Middle frontal gyrus (tissue), 1 donor: ENCODE results near the gene CEP112.

Experiments
- DNase-seq: peaks from one replicate; pipeline ENCODE4 v3.0.0-alpha.2; 2015; ENCODE audit warnings: low spot score; ENCODE audit errors: extremely low spot score

CEP112 gene

GRCh38 chr17:65893692-65894279 lies 298.1 kb downstream of the CEP112 start:
- no peak for DNase-seq

- no peak for DNase-seq
Observed at GRCh38 chr17:65892912-65893377, 299.0 kb downstream of the CEP112 start.

GRCh38 chr17:65891231-65891735 lies 300.6 kb downstream of the CEP112 start:
- DNase-seq = no peak

GRCh38 chr17:65888649-65889048 lies 303.3 kb downstream of the CEP112 start:
- DNase-seq = no peak

- no peak for DNase-seq
Observed at GRCh38 chr17:65886315-65887245, 305.4 kb downstream of the CEP112 start.

GRCh38 chr17:65885541-65886312 lies 306.2 kb downstream of the CEP112 start:
- no peak for DNase-seq

GRCh38 chr17:65876985-65877384 lies 314.9 kb downstream of the CEP112 start:
- no peak for DNase-seq

GRCh38 chr17:65868881-65869280 lies 323.1 kb downstream of the CEP112 start:
- DNase-seq = no peak

- DNase-seq = no peak
Observed at GRCh38 chr17:65867014-65867413, 324.9 kb downstream of the CEP112 start.

- DNase-seq = no peak
Observed at GRCh38 chr17:65865715-65866425, 326.1 kb downstream of the CEP112 start.

- DNase-seq = no peak
Observed at GRCh38 chr17:65864394-65864793, 327.5 kb downstream of the CEP112 start.

GRCh38 chr17:65857718-65858117 lies 334.2 kb downstream of the CEP112 start:
- DNase-seq = no peak

GRCh38 chr17:65856865-65857264 lies 335.1 kb downstream of the CEP112 start:
- no peak for DNase-seq

- no peak for DNase-seq
Observed at GRCh38 chr17:65855675-65856074, 336.3 kb downstream of the CEP112 start.

GRCh38 chr17:65855245-65855644 lies 336.7 kb downstream of the CEP112 start:
- DNase-seq = no peak

- no peak for DNase-seq
Observed at GRCh38 chr17:65853816-65854215, 338.1 kb downstream of the CEP112 start.

- DNase-seq = no peak
Observed at GRCh38 chr17:65852911-65853310, 339.0 kb downstream of the CEP112 start.

GRCh38 chr17:65851965-65852736 lies 339.8 kb downstream of the CEP112 start:
- DNase-seq = no peak

- no peak for DNase-seq
Observed at GRCh38 chr17:65850486-65850885, 341.4 kb downstream of the CEP112 start.

GRCh38 chr17:65848751-65849150 lies 343.2 kb downstream of the CEP112 start:
- no peak for DNase-seq
